Cardiac fibroblast (primary cell): ENCODE measurements around the gene RPL11.

ENCODE experiments used
- DNase-seq, 2 donors: peaks; one replicate each; pipeline versions ENCODE4 v3.0.0 to v3.0.0-alpha.2; 2010; ENCODE audit warnings: low read depth in 2 of 2
- H3K4me3 ChIP-seq, 2 donors: replicated peaks in 1 of 2; 1 replicate in 1 of 2; 2 replicates in 1 of 2; pipeline ENCODE4 v1.5.1; 2011; ENCODE audit warnings: low read depth in 2 of 2, low read length in 2 of 2, mild to moderate bottlenecking in 2 of 2, moderate library complexity in 1 of 2
- CTCF ChIP-seq: IDR thresholded peaks from one replicate; pipeline ENCODE4 v1.5.1; 2011; ENCODE audit warnings: low read depth, mild to moderate bottlenecking, low read length, inconsistent platforms

Gene RPL11

GRCh38 chr1:23743287-23744152 lies 51.9 kb downstream of the RPL11 start, which contains the start of gene ELOA:
Gene ELOA (plus strand): TSS chr1:23743471. CDS start chr1:23743504, 33 bp downstream.
- TF ChIP-seq CTCF, result no peak
- DNase-seq, result peak; percentile 51 to 68

DNA sequence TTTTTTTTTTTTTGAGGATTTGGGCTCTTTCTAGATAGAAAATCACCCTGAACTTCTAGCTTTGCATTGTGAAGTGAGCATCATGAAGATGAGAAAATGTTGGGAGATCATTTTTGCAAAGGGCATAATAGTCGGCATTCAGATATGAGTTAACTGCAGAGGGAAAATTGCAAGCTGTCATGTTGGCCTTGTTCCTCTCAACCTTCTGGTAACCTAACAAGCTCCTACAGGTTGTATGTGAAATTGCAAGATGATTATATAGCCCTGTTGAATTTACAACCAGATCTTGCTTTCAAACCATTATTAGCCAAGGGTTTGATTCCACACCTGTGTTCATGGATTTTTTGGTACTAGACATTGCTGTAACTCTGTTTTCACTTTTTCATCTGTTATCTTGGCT lies 53.9 kb downstream of the RPL11 start:
- no peak overlapping the region for H3K4me3 ChIP-seq
- TF ChIP-seq CTCF, result peak; percentile 45
- peak; percentile 61 to 63 for DNase-seq

More at GRCh38 chr1:23743287-23744152, 51.9 kb downstream of the RPL11 start, which contains the start of gene ELOA:
- peak within 1 kb of the TSS; percentile 67 to 89 for H3K4me3 ChIP-seq
